Keratinocyte (primary cell): ENCODE data around the gene KCNAB2. TPM values are rescaled to one million over a fixed set of nuclear protein-coding genes. Genes with fewer than 3 reads are reported as not detected.

Experiments
- DNase-seq: peaks from one replicate; pipeline ENCODE4 v3.0.0-alpha.2; 2011; ENCODE audit warnings: low read depth, missing footprints, low spot score
- FAIRE-seq: peaks from 2 replicates; lab custom pipeline; 2011; peaks lifted over from hg19 to GRCh38; lab: Jason Lieb, UNC
- H2AFZ ChIP-seq: 2 replicates; pipeline ENCODE4 v1.6.0; 2012; ENCODE audit warnings: low read length, control low read depth, inconsistent platforms; ENCODE audit not compliant: control insufficient read depth
- H3K27ac ChIP-seq: 2 replicates; pipeline ENCODE4 v1.5.1; 2011; ENCODE audit warnings: low read length; ENCODE audit not compliant: control insufficient read depth, insufficient read depth
- H3K27me3 ChIP-seq: 3 replicates; pipeline ENCODE4 v1.6.0; 2011; ENCODE audit warnings: low read length; ENCODE audit not compliant: control insufficient read depth, insufficient read depth; ENCODE audit errors: extremely low read depth
- H3K36me3 ChIP-seq, 2 experiments: 2 replicates in 1 of 2; 3 replicates in 1 of 2; pipeline ENCODE4 v1.5.1; 2011; ENCODE audit warnings: low read length in 2 of 2, mild to moderate bottlenecking in 1 of 2; ENCODE audit not compliant: control insufficient read depth in 2 of 2, insufficient read depth in 2 of 2; ENCODE audit errors: extremely low read depth in 1 of 2
- H3K4me1 ChIP-seq: 3 replicates; pipeline ENCODE4 v1.5.1; 2011; ENCODE audit warnings: low read length; ENCODE audit not compliant: control insufficient read depth, insufficient read depth; ENCODE audit errors: extremely low read depth
- H3K4me2 ChIP-seq: 3 replicates; pipeline ENCODE4 v1.6.0; 2011; ENCODE audit warnings: low read depth, low read length; ENCODE audit not compliant: control insufficient read depth, insufficient read depth; ENCODE audit errors: extremely low read depth
- H3K4me3 ChIP-seq, 3 experiments: fragments of 200-600 bp in 1 of 3; sonication (generic) in 1 of 3; 2 replicates in 2 of 3; 3 replicates in 1 of 3; pipeline ENCODE4 v1.5.1; 2011 to 2016; ENCODE audit warnings: low read length in 3 of 3, mild to moderate bottlenecking in 3 of 3, control low read depth in 2 of 3, inconsistent platforms in 1 of 3, low read depth in 1 of 3, mixed read lengths in 1 of 3, mixed run types in 1 of 3, moderate library complexity in 1 of 3; ENCODE audit not compliant: control insufficient read depth in 2 of 3, insufficient read depth in 2 of 3; ENCODE audit errors: extremely low read depth in 1 of 3
- H3K79me2 ChIP-seq: 2 replicates; pipeline ENCODE4 v1.6.0; 2012; ENCODE audit warnings: low read length; ENCODE audit not compliant: control insufficient read depth, insufficient read depth
- H3K9ac ChIP-seq: 3 replicates; pipeline ENCODE4 v1.6.0; 2011; ENCODE audit warnings: low read length; ENCODE audit not compliant: control insufficient read depth, insufficient read depth; ENCODE audit errors: extremely low read depth
- H3K9me1 ChIP-seq: 3 replicates; pipeline ENCODE4 v1.6.0; 2011; ENCODE audit warnings: low read length; ENCODE audit not compliant: control insufficient read depth, insufficient read depth; ENCODE audit errors: extremely low read depth
- H3K9me3 ChIP-seq: 2 replicates; pipeline ENCODE4 v1.5.1; 2012; ENCODE audit warnings: low read depth, low read length; ENCODE audit not compliant: control insufficient read depth
- H4K20me1 ChIP-seq: 3 replicates; pipeline ENCODE4 v1.6.0; 2011; ENCODE audit warnings: low read length; ENCODE audit not compliant: control insufficient read depth, insufficient read depth; ENCODE audit errors: extremely low read depth
- CTCF ChIP-seq, 3 experiments: IDR thresholded peaks in 1 of 3; conservative IDR thresholded peaks in 1 of 3; optimal IDR thresholded peaks in 1 of 3; 2 replicates in 2 of 3; 3 replicates in 1 of 3; pipeline versions ENCODE3 to v1.5.1; 2011; ENCODE audit warnings: low read length in 3 of 3, mild to moderate bottlenecking in 3 of 3, moderate library complexity in 2 of 3, control low read depth in 1 of 3, inconsistent platforms in 1 of 3; ENCODE audit not compliant: insufficient read depth in 2 of 3; ENCODE audit errors: extremely low read depth in 1 of 3
- EZH2 ChIP-seq: IDR thresholded peaks from one replicate; pipeline ENCODE4 v1.6.1; 2012; ENCODE audit warnings: inconsistent platforms, mild to moderate bottlenecking, low read length, moderate library complexity
- dilution Hi-C: fragments of 300-500 bp; cut with MboI; formaldehyde crosslinking; loops from one replicate; pipeline ENCODE4 v1.7.0; 2020; ENCODE audit warnings: low sequenced_read_pairs; ENCODE audit not compliant: extremely low pct_ligation_motif_present
- polyA plus RNA-seq, 5 experiments: library from polyadenylated mRNA; depleted of rRNA in 3 of 5; stranded (reverse) in 3 of 5; stranded (forward) in 1 of 5; unstranded in 1 of 5; fragments of >200 nt; gene quantifications; 1 replicate in 1 of 5; 2 replicates in 3 of 5; 3 replicates in 1 of 5; pipeline versions ENCODE4 v1.2.1 to v1.2.3, GENCODE V29; 2011 to 2012; ENCODE audit warnings: missing spikeins in 2 of 5, low read depth in 1 of 5, low replicate concordance in 1 of 5

Gene KCNAB2
- polyA plus RNA-seq, 1 donor (not counting 4 experiments of a cell fraction or from before 2014, with no cell fraction given): 1.8 TPM

- Histone ChIP-seq H3K36me3 (no peaks in the 10 kb centered on the region), H2AFZ (peak overlapping the region; percentile 61), H3K27ac (peak overlapping the region; percentile 60), H4K20me1 (peaks cover 7% of the 10 kb centered on the region), H3K9me1 (no peaks in the 10 kb centered on the region), H3K4me3 (peak overlapping the region; percentile 37 to 73 (median 70)), H3K79me2 (no peaks in the 10 kb centered on the region), H3K9me3 (no peaks in the 10 kb centered on the region), H3K4me2 (peak overlapping the region; percentile 96), H3K27me3 (peaks cover 8% of the 10 kb centered on the region), H3K9ac (peak overlapping the region; percentile 80), H3K4me1 (peaks cover 21% of the 10 kb centered on the region)
- dilution Hi-C loops: no loop called here
- DNase-seq (peak; percentile 72), FAIRE-seq (peak; percentile 26)
- TF ChIP-seq EZH2 (no peak), CTCF (optimal IDR thresholded peaks at IDR 0.05 in 1 of 3, IDR thresholded peaks at IDR 0.05 in 1 of 3, conservative IDR thresholded peaks at IDR 0.05 in 1 of 3; ENCODE audit: extremely low read depth in 1 of 3, insufficient read depth in 2 of 3, low read length in 3 of 3) (no peak)
These were observed 20.2 kb upstream of the KCNAB2 start for GRCh38 chr1:6025269-6026094.

DNA sequence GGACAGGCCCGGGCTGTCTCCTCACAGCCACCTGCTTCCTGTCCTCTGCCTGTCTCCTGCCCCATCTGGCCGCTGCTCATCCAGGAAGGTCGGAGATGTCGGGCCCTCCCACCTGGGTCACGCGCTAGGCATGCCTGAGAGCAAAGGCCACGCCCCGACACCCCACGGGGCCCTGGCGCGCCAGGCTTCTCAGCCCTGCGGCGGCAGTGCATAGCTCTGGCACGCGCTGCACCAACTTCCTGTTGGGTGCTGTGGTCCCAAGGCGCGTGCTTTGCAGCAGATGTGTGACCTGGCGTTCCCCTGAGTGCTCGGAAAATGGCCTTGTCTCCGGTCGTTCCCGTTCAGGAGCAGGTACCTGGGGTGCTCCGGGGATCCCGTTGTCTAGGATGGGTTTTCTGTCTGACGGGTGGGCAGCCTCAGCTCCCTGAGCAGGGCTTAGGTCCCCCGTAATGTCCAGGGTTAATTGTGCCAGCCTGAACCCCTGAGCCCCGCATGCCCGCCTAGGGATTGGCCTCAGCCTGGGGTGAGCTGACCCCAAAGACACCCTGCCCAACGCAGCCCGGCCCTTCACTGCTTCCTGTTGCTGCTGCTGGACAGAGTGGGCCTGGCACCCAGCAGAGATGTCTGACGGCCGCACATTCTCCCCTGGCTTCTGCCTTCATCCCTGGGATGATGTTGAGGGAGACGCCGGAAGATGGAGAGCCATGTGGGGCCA, 19.4 kb upstream of the KCNAB2 start:
- no peak for TF ChIP-seq EZH2
- no peak for TF ChIP-seq CTCF (optimal IDR thresholded peaks at IDR 0.05 in 1 of 3, IDR thresholded peaks at IDR 0.05 in 1 of 3, conservative IDR thresholded peaks at IDR 0.05 in 1 of 3; ENCODE audit: extremely low read depth in 1 of 3, insufficient read depth in 2 of 3, low read length in 3 of 3)
- DNase-seq (peak; percentile 71), FAIRE-seq (peak; percentile 43)
- H3K9me1 ChIP-seq: no peaks in the 10 kb centered on the region
- peak overlapping the region; percentile 60 for H3K27ac ChIP-seq
- H3K27me3 ChIP-seq: peaks cover 8% of the 10 kb centered on the region
- H3K4me1 ChIP-seq: peaks cover 21% of the 10 kb centered on the region
- H2AFZ ChIP-seq: peak overlapping the region; percentile 53
- peak overlapping the region; percentile 80 for H3K9ac ChIP-seq
- H3K4me3 ChIP-seq: peak overlapping the region; percentile 37 to 73 (median 70)
- H3K4me2 ChIP-seq: peak overlapping the region; percentile 96
- H3K36me3 ChIP-seq: no peaks in the 10 kb centered on the region
- H3K9me3 ChIP-seq: no peaks in the 10 kb centered on the region
- dilution Hi-C loops: no loop called here
- no peaks in the 10 kb centered on the region for H3K79me2 ChIP-seq
- peaks cover 7% of the 10 kb centered on the region for H4K20me1 ChIP-seq
